IMR-90 (cell line): ENCODE data around the gene ING3. TPM values are rescaled to one million over a fixed set of nuclear protein-coding genes. Genes with fewer than 3 reads are reported as not detected.

Source experiments
- ATAC-seq: fragments of 200-7000 bp; cut with Tn5 transposase; 2 replicates; pipeline ENCODE4 v1.9.1; 2020; ENCODE audit warnings: low read depth, mild to moderate bottlenecking, moderate library complexity
- BruUV-seq: library from RNA; stranded (reverse); fragments of 400-500 nt; replicated peaks from 2 replicates; lab custom pipeline; 2021; lab: Mats Ljungman, UMichigan
- CTCF ChIA-PET: fragments of 300-600 bp; formaldehyde crosslinking; extraction: SDS; loops from one replicate; lab custom pipeline; 2021; ENCODE audit warnings: antibody characterized with exemption; lab: Yijun Ruan, JAX
- POLR2A ChIA-PET: fragments of 300-600 bp; sonication (Branson Sonifier 250); formaldehyde crosslinking; loops from one replicate; lab custom pipeline; 2022; ENCODE audit warnings: antibody characterized with exemption; ENCODE audit not compliant: unreplicated experiment; lab: Charles Lee
- DNase-seq: peaks from one replicate; pipeline ENCODE4 v3.0.0; 2013
- H2AFZ ChIP-seq: replicated peaks from 2 replicates; pipeline ENCODE3; 2013; ENCODE audit warnings: low read length, mild to moderate bottlenecking; ENCODE audit not compliant: poor library complexity
- H2AK5ac ChIP-seq: 2 replicates; pipeline ENCODE4 v1.6.1; 2013; ENCODE audit warnings: low read depth, low read length, inconsistent platforms
- H2AK9ac ChIP-seq: replicated peaks from 2 replicates; pipeline ENCODE3; 2013; ENCODE audit warnings: mild to moderate bottlenecking, low read depth, low read length, moderate library complexity; ENCODE audit not compliant: poor library complexity
- H2BK120ac ChIP-seq: 2 replicates; pipeline ENCODE4 v1.6.1; 2013; ENCODE audit warnings: low read depth, low read length, inconsistent platforms
- H2BK15ac ChIP-seq: 3 replicates; pipeline ENCODE4 v1.6.1; 2013; ENCODE audit warnings: low read depth, low read length, inconsistent platforms
- H2BK20ac ChIP-seq: 2 replicates; pipeline ENCODE4 v1.6.1; 2013; ENCODE audit warnings: low read depth, mild to moderate bottlenecking, inconsistent platforms, low read length, moderate library complexity
- H2BK5ac ChIP-seq: 2 replicates; pipeline ENCODE4 v1.6.1; 2013; ENCODE audit warnings: mild to moderate bottlenecking, low read depth, low read length, inconsistent platforms; ENCODE audit not compliant: poor library complexity, severe bottlenecking
- H3K14ac ChIP-seq: replicated peaks from 2 replicates; pipeline ENCODE4 v1.6.1; 2013; ENCODE audit warnings: low read depth, low read length, inconsistent platforms
- H3K18ac ChIP-seq: 2 replicates; pipeline ENCODE4 v1.6.1; 2013; ENCODE audit warnings: low read depth, low read length, control low read depth
- H3K23ac ChIP-seq: 2 replicates; pipeline ENCODE4 v1.6.1; 2013; ENCODE audit warnings: low read depth, low read length, inconsistent platforms
- H3K27ac ChIP-seq: 2 replicates; pipeline ENCODE4 v1.5.1; 2013; ENCODE audit warnings: mild to moderate bottlenecking, control low read depth, low read length; ENCODE audit not compliant: insufficient read depth
- H3K27me3 ChIP-seq: 2 replicates; pipeline ENCODE4 v1.6.1; 2013; ENCODE audit warnings: low read length; ENCODE audit not compliant: control insufficient read depth, insufficient read depth
- H3K36me3 ChIP-seq: 2 replicates; pipeline ENCODE4 v1.6.1; 2013; ENCODE audit warnings: low read length, mixed read lengths; ENCODE audit not compliant: control insufficient read depth, insufficient read depth
- H3K4ac ChIP-seq: 2 replicates; pipeline ENCODE4 v1.6.1; 2013; ENCODE audit warnings: low read depth, low read length, inconsistent platforms
- H3K4me1 ChIP-seq: 2 replicates; pipeline ENCODE4 v1.6.1; 2013; ENCODE audit warnings: low read length, mixed read lengths; ENCODE audit not compliant: control insufficient read depth, insufficient read depth
- H3K4me2 ChIP-seq: 2 replicates; pipeline ENCODE4 v1.6.1; 2013; ENCODE audit warnings: low read depth, mild to moderate bottlenecking, control low read depth, low read length, moderate library complexity
- H3K4me3 ChIP-seq: 2 replicates; pipeline ENCODE4 v1.5.1; 2013; ENCODE audit warnings: low read depth, mild to moderate bottlenecking, control low read depth, low read length, moderate library complexity; ENCODE audit not compliant: insufficient read depth
- H3K56ac ChIP-seq: 2 replicates; pipeline ENCODE4 v1.6.1; 2013; ENCODE audit warnings: low read length, inconsistent platforms; ENCODE audit not compliant: insufficient read depth; ENCODE audit errors: extremely low read depth
- H3K79me1 ChIP-seq, 2 experiments: 2 replicates each; pipeline ENCODE4 v1.6.1; 2013; ENCODE audit warnings: low read length in 2 of 2, inconsistent platforms in 1 of 2, low read depth in 1 of 2
- H3K9ac ChIP-seq: 2 replicates; pipeline ENCODE4 v1.6.1; 2013; ENCODE audit warnings: low read depth, low read length, control low read depth
- H3K9me1 ChIP-seq: 2 replicates; pipeline ENCODE4 v1.6.1; 2013; ENCODE audit warnings: low read length, inconsistent platforms; ENCODE audit not compliant: insufficient read depth
- H3K9me3 ChIP-seq: 2 replicates; pipeline ENCODE4 v1.6.1; 2013; ENCODE audit warnings: low read length; ENCODE audit not compliant: control insufficient read depth, insufficient read depth
- H4K20me1 ChIP-seq: 2 replicates; pipeline ENCODE4 v1.6.1; 2013; ENCODE audit warnings: low read length, inconsistent platforms; ENCODE audit not compliant: insufficient read depth
- H4K5ac ChIP-seq: 2 replicates; pipeline ENCODE4 v1.6.1; 2013; ENCODE audit warnings: mild to moderate bottlenecking, low read depth, low read length, control low read depth
- H4K8ac ChIP-seq, 2 experiments: 2 replicates each; pipeline ENCODE4 v1.6.1; 2013; ENCODE audit warnings: low read depth in 2 of 2, low read length in 2 of 2, control low read depth in 1 of 2, inconsistent platforms in 1 of 2
- H4K91ac ChIP-seq: 2 replicates; pipeline ENCODE4 v1.6.1; 2013; ENCODE audit warnings: low read depth, low read length, inconsistent platforms; ENCODE audit not compliant: insufficient read depth
- BHLHE40 ChIP-seq: fragments of 150-350 bp; IDR thresholded peaks from 2 replicates; pipeline ENCODE4 v1.6.1; 2016; ENCODE audit warnings: mild to moderate bottlenecking, low read depth, low read length
- CEBPB ChIP-seq: IDR thresholded peaks from 2 replicates; pipeline ENCODE4 v1.6.1; 2012; ENCODE audit warnings: low read depth, low read length, improper control_type of control experiment
- CHD1 ChIP-seq: IDR thresholded peaks from 2 replicates; pipeline ENCODE4 v1.6.1; 2012; ENCODE audit warnings: low read depth, low read length, improper control_type of control experiment
- FOS ChIP-seq: fragments of 150-350 bp; IDR thresholded peaks from 2 replicates; pipeline ENCODE4 v1.6.1; 2016; ENCODE audit warnings: low read depth, low read length
- MAFK ChIP-seq: IDR thresholded peaks from 2 replicates; pipeline ENCODE4 v1.6.1; 2012; ENCODE audit warnings: low read depth, low read length, improper control_type of control experiment
- WGBS, 2 experiments: methylation state at CpG; one replicate each; pipeline versions ENCODE4 v1.1.5 to v1.1.7; 2013; ENCODE audit warnings: missing lambda C conversion rate in 2 of 2; ENCODE audit not compliant: insufficient read length in 1 of 2; ENCODE audit errors: extremely low coverage in 2 of 2; 5-methylcytosine and 5-hydroxymethylcytosine counted together
- dilution Hi-C: fragments of 300-500 bp; cut with HindIII; formaldehyde crosslinking; loops from one replicate; pipeline ENCODE4 v1.14.3; 2018; ENCODE audit warnings: low sequenced_read_pairs; ENCODE audit not compliant: unreplicated experiment
- in situ Hi-C: fragments of 300-500 bp; cut with MboI; formaldehyde crosslinking; loops from 3 replicates; pipeline ENCODE4 v1.14.3; 2019; ENCODE audit warnings: low sequenced_read_pairs, inconsistent platforms, mixed read lengths
- intact Hi-C: fragments of 100-400 bp; cut with micrococcal nuclease; formaldehyde crosslinking; loops from 2 replicates; pipeline ENCODE4 v1.10.0; 2022
- polyA plus RNA-seq, 3 experiments: library from polyadenylated mRNA; depleted of rRNA; stranded (reverse); fragments of >200 nt; gene quantifications; 2 replicates each; pipeline ENCODE4 v1.2.3, GENCODE V29; 2012; ENCODE audit warnings: low replicate concordance in 1 of 3
- total RNA-seq: library from RNA; depleted of rRNA; stranded (reverse); fragments of >200 nt; gene quantifications from 2 replicates; pipeline ENCODE4 v1.2.3, GENCODE V29; 2012

ING3 gene
- total and polyA plus RNA-seq, 2 of the 4 experiments (the other 2 are of a cell fraction) = 7.2 to 11.3 TPM

- dilution Hi-C loops = no loop called here
- Histone ChIP-seq H2AK5ac (no peak overlapping the region; the same call in 1 of the 2 replicates), H3K56ac (no peak overlapping the region), H3K14ac (peak overlapping the region; percentile 61; the same call in 1 of the 2 replicates), H4K20me1 (peaks cover 3% of the 10 kb centered on the region; the same call in 1 of the 2 replicates), H2AFZ (no peak overlapping the region), H3K9me1 (peaks cover 13% of the 10 kb centered on the region), H3K36me3 (no peaks in the 10 kb centered on the region), H3K9ac (no peak overlapping the region; the same call in 1 of the 2 replicates), H3K79me1 (peaks cover 30 to 63% of the 10 kb centered on the region in 2 experiments), H4K91ac (peak overlapping the region; percentile 40; the same call in 1 of the 2 replicates), H3K23ac (peak overlapping the region; percentile 34; the same call in 1 of the 2 replicates), H2BK120ac (peak overlapping the region; percentile 59; the same call in 1 of the 2 replicates), H4K5ac (peak overlapping the region; percentile 87; the same call in 1 of the 2 replicates), H3K4me1 (peaks cover 16% of the 10 kb centered on the region), H3K18ac (peak overlapping the region; percentile 91), H3K9me3 (no peaks in the 10 kb centered on the region), H2BK20ac (peak overlapping the region; percentile 77), H3K4me2 (peak overlapping the region; percentile 75), H2AK9ac (no peak overlapping the region), H3K4me3 (peak overlapping the region; percentile 3; the same call in 1 of the 2 replicates), H2BK15ac (peak overlapping the region; percentile 82; the same call in 2 of the 3 replicates), H3K4ac (peak overlapping the region; percentile 48; the same call in 1 of the 2 replicates), H3K27me3 (no peaks in the 10 kb centered on the region), H2BK5ac (peak overlapping the region; percentile 38), H4K8ac (peak overlapping the region; percentile 35 to 64; a peak in 3 of 4 replicates), H3K27ac (peak overlapping the region; percentile 40; the same call in 1 of the 2 replicates)
- no TSS peak for BruUV-seq
- TF ChIP-seq BHLHE40 = no peak
- peak; percentile 33; the same call in 1 of the 2 replicates for TF ChIP-seq MAFK
- TF ChIP-seq CHD1 = no peak
- 0 out of 2 replicates have a peak, but pooled peaks have one; percentile 23 for TF ChIP-seq CEBPB
- TF ChIP-seq FOS = no peak
- intact Hi-C loops = no loop called here
- ATAC-seq (peak; percentile 56; the same call in 1 of the 2 replicates), DNase-seq (peak; percentile 73)
- ChIA-PET CTCF (interaction anchor here (0.6 to 1.5 kb wide), 5 partner anchors 11 to 194 kb away, joined by 3 to 5 read pairs (median 3); partner anchors contain the start of gene CPED1), POLR2A (interaction anchor here (0.6 kb wide), 1 partner anchor 24 kb away, joined by 3 read pairs; no protein-coding TSS in a partner anchor)
- in situ Hi-C loops = no loop called here
- WGBS, 2 experiments = no CpG with 5 or more reads among the region's 9 CpGs
Measured at GRCh38 chr7:121000081-121000983, 49.8 kb downstream of the ING3 start.
